ENCODE data around the gene ZNF497.

Gene ZNF497

GRCh38 chr19:58367698-58368454 lies 5.3 kb upstream of the ZNF497 start:
- DNase-seq (ENCODE audit: low read depth), result no peak

DNA sequence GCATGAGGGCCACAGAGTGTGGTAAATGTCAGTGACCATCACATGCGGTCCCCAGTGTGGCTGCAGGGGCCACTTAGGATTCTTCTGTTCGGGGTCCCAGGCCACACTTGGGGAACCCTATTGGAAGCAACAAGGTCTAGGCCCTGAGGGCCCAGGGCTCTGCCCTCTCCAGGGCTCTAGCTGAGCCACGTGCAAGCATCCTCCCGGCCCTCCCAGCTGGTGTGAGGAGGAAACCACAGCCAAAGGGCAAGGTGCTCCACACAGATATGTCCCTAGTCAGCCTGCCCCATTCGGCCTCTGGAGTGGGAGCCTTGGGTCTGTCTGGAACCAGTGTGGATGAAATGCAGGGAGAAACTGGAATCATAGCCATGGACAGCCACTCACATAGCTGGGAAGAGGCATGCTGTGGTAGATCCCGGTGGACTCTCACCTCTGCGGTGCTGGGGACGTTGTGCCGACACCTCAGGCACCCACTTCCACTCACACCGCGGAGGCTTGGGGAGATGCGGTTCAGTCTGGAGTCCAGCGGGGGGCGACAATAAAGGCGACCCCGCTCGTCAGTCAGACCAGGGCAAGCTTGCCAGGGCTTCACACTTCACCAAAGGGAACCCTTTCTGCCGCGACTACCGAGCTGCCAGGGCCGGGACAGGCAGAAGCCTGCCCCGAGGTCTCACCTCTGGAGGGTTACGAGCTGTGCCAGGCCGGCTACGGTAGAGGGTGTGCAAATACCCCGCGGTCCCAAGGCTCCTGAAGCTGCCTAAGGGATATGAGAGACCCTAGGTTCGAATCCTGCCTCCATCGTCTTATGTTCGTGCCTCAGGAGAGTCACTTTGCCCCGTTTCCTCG lies 4.3 kb upstream of the ZNF497 start:
- DNase-seq (ENCODE audit: low read depth), result no peak

DNA sequence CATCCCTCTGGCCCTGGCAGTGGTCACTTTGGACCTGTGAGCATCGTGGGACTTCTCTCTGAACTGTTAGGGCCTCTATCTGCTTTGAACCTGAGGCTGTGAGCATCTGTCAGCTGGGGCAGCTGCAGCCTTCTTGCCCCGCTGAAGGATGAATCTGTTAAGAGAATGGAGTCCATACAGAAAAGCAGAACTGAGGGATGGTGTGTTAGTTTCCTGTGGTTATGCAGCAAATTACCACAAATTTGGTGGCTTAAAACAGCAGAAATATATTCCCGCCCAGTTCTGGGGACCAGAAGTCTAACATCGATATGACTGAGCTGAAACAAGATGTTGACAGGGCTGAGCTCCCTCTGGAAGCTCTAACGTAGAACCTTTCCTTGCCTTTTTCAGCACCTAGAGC lies 1.6 kb upstream of the ZNF497 start:
- no peak for DNase-seq (ENCODE audit: low read depth)

DNA sequence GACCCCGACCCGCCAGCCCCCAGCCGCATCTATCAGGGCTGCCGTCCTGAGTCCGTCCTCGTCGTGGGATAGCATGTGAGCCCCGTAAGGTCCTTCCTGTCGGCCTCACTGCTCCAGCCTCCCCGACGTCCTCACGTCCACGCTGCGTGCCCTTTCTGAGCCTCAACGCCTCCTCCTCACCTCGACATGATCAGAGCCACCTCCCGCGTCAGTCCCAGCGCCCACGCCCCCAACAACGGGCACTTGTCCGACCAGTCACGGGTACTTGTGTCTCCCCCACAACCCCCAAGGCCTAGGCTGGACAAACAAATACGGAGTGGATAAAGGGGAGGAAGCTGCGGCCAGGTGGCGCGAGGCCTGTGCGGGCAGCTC lies 665 bp downstream of the ZNF497 start:
- DNase-seq (ENCODE audit: low read depth), result no peak

GRCh38 chr19:58357481-58358145 lies 4.9 kb downstream of the ZNF497 start:
- DNase-seq (ENCODE audit: low read depth), result no peak

- no peak for DNase-seq (ENCODE audit: low read depth)
Observed at GRCh38 chr19:58356766-58357480, 5.6 kb downstream of the ZNF497 start.

DNA sequence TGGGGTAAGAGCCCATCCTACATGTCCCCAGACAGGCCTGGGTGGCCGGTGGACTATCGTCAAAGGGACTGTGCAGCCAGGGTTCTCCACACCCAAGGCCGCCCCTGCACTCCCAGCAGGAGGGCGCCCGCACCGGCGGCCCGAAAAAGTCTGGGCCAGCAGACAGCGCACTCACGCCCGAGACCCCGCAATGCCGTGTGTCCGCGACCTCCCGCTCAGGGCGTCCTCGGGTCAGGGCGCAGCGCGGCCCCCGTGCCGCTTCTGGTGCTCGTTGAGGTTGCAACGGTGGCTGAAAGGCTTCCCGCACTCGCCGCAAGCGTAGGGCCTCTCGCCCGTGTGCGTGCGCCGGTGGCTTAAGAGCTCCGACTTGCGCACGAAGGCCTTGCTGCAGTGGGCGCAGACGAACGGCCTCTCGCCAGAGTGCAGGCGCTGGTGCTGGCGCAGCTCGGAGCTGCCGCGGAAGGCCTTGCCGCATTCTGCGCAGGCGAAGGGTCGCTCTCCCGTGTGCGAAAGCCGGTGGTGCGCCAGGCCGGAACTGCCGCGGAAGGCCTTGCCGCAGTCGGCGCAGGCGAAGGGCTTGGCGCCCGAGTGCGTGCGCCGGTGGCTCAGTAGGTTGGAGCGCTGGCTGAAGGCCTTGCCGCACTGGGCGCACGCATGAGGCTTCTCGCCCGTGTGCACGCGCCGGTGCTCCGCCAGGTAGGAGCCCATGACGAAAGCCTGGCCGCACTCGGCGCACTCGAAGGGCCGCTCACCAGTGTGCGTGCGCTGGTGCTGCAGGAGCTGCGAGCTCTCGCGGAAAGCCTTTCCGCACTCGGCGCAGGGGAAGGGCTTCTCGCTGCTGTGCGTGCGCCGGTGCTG lies 6.4 kb downstream of the ZNF497 start:
- DNase-seq (ENCODE audit: low read depth), result no peak

DNA sequence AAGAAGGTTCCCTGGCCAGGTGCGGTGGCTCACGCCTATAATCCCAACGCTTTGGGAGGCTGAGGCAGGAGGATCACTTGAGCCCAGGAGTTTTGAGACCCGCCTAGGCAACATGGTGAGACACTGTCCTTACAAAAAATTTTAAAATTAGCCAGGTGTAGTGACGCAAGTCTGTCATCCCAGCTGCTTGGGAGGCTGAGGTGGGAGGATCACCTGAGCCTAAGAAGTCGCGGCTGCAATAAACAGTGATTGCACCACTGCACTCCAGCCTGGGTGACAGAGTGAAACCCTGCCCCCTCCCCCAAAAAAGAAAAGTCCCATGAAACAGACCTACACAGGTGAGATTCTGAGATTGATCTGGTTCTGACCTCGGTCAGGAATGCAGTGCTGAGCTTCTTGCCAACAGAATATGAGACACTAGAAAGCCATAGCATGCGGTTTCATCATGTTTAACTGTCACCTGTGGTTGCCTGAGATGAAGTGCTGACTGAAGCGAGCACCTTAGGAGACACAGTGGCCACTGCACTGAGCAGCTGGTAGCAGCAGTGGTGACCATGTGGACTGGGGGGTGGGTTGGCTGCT lies 7.2 kb downstream of the ZNF497 start:
- DNase-seq (ENCODE audit: low read depth), result no peak

- no peak for DNase-seq (ENCODE audit: low read depth)
Observed at GRCh38 chr19:58354478-58355030, 8.0 kb downstream of the ZNF497 start.

- DNase-seq (ENCODE audit: low read depth), result no peak
Observed at GRCh38 chr19:58353717-58354477, 8.7 kb downstream of the ZNF497 start.

DNA sequence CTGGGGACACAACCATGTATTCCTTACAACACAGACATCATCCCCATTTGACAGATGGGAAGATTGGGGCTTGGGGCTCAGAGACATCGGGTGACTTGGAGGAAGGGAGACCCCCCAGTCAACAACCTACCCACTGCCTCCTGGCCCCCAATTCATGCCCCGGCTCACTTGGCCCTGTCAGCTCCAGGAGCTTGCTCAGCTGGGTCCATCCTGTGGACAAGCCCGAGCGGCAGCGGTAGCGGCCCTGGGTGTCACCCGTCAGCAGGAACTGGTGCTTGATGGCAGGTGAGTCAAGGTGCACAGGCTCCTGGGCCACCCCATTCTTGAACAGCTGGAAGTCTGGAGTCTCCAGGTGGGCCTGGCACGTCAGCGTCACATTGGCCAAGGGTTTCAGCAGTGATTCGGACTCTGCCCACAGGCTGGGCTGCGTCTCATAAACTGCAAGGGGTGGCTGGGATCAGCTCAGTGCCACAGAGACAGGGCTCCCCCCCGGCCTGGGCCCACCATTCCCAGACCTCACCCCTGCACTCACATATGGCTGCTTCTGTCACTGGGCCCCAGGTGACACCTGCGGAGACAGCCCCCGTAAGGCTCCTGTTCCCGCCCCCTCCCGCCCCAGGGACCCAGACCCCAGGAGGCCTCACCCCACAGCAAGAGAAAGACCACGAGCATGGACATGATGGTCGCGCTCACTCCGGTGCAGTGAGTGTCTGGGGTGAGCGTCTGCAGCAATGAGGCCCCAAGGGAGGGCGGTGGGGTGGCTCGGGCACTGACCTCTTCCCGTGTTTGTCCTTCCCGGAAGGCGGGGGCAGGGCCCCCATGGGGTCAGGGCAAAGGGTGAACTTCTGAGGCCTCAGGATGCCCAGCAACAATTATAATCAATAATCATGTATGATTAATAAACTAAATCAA lies 9.5 kb downstream of the ZNF497 start, which contains the start of gene A1BG:
TSS of gene A1BG (minus strand) at position 733 of the 912 bp plus-strand sequence. CDS start at position 678, 55 bp downstream.
- DNase-seq (ENCODE audit: low read depth), result no peak

DNA sequence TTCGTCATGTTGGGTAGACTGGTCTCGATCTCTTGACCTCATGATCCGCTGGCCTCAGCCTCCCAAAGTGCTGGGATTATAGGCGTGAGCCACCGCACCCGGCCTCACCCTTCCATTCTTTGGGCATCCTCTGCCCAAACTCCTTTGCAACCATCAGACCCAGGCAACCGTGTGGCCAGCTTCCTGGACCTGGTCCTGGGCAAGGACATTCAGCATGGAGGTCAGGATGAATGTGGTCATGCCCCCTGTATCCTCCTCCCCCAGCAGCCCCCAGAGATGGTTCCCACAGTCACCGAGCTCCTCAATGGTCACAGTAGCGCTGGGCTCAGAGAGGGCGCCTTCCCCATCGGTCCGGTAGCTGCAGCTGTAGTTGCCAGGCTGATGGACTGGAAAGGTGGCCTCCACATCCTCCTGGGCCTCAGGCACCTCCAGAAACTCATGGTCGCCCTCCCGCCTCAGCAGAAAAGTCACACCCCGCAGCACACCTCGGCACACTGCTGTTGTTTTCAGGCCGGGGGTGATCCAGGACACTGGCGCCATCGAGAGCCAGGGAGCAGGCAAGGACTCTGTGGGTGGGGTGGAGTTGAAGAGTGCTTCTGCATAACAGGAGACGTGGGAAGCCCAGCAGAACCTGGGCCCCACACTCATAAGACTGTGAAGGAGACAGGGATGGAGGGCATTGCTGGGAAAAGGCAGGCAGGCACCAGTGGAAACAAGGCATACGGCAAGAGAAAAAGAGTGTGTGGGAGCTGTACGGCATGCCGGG lies 10.4 kb downstream of the ZNF497 start:
- no peak for DNase-seq (ENCODE audit: low read depth)

GRCh38 chr19:58351558-58351878 lies 11.0 kb downstream of the ZNF497 start:
- no peak for DNase-seq (ENCODE audit: low read depth)

- no peak for DNase-seq (ENCODE audit: low read depth)
Observed at GRCh38 chr19:58350871-58351557, 11.5 kb downstream of the ZNF497 start.

GRCh38 chr19:58350001-58350861 lies 12.3 kb downstream of the ZNF497 start:
- DNase-seq (ENCODE audit: low read depth), result no peak

DNA sequence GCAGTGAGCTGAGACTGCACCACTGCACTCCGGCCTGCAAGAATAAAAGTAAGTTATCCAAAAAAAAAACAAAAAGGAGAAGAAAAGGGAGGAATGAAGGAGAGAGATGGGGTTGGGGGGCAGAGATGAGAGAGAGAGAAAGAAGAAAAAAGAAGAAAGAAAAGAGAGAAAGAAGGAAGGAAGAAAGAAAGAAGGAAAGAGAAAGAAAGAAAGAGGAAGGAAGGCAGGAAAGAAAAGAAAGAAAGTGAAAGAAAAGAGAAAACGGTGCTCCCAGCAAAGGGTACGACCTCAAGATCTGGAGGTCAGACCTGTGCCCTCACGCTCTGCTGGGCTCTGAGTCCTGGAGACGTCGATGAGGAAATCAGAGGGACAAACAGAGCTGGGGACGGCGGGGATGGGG lies 13.0 kb downstream of the ZNF497 start:
- DNase-seq (ENCODE audit: low read depth), result no peak
